C4-2B (cell line): ENCODE data around the gene PHLDB2.

Source experiments
- H3K27ac ChIP-seq: fragments of 450-650 bp; 2 replicates; pipeline ENCODE4 v1.5.1; 2017
- CTCF ChIP-seq: fragments of 450-650 bp; conservative IDR thresholded peaks from 2 replicates; pipeline ENCODE4 v1.5.1; 2017; ENCODE audit warnings: mild to moderate bottlenecking
- ZFX ChIP-seq: fragments of 450-650 bp; IDR thresholded peaks from 2 replicates; pipeline ENCODE4 v1.6.1; 2017

Gene PHLDB2

GRCh38 chr3:111820651-111821050, 38.4 kb upstream of the PHLDB2 start:
- no peak overlapping the region for H3K27ac ChIP-seq
- TF ChIP-seq ZFX (no peak), CTCF (no peak)

DNA sequence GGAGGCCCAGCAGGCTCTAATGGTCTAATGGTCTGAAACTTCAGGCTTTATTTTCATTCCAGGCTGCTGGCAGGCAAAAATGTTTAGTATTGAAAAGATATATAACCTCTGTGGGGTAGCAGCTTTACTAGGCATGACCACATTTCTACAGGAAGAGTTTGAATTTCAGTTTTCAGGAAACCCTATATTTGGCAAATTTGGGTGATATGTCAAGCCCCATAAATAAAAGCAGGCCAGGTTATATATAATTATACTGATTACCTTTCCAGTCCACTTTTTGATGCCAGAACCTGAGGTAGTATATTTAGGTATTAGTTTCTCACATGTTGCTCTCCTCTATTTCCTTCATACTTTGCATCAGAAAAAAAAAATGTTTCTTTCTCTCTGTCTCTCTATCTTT, 37.2 kb upstream of the PHLDB2 start:
- no peak overlapping the region for H3K27ac ChIP-seq
- TF ChIP-seq CTCF (no peak), ZFX (no peak)

DNA sequence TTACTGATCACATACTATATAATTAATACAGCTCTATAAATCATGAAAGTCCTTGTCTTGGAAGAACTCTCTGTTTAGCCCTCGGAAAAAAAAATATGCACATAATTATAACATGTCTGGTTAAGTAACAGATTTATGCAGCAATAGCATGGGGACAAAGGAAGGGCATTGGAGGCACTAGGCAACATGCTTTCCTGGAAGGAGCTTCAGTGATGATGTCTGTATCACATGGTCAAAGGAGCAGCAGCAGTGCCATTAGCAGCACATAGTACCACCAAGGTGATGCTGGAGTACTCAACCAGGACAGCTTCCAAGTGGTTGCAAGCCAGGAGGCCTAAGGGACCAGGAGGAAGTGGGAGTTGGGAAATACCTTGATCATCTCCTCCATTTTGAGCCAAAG, 36.3 kb upstream of the PHLDB2 start:
- TF ChIP-seq ZFX, result no peak
- no peak for TF ChIP-seq CTCF
- H3K27ac ChIP-seq, result no peak overlapping the region

GRCh38 chr3:111823341-111823855, 35.7 kb upstream of the PHLDB2 start:
- no peak overlapping the region for H3K27ac ChIP-seq
- no peak for TF ChIP-seq ZFX
- no peak for TF ChIP-seq CTCF

GRCh38 chr3:111824351-111824750, 34.7 kb upstream of the PHLDB2 start:
- H3K27ac ChIP-seq, result no peak overlapping the region
- TF ChIP-seq CTCF, result no peak
- TF ChIP-seq ZFX, result no peak

DNA sequence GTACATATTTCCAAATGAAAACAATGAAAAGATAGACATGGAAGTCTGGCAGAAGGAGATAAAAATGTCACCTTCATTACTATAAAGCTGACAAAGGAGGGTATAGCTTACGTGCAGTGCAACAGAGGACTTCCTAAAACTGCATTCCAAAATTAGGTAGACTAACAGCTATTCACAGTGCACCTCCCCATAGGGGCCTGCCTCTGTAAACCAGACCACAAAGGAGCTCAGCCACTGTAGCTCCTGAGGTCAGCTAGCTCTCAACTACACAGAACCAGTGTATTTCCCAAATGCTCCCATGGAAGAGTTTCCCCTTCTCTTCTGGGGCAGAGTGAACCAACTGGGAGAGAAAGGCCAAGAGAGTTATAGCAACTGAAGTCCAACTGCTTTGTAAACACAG, 31.2 kb upstream of the PHLDB2 start:
- no peak for TF ChIP-seq ZFX
- no peak for TF ChIP-seq CTCF
- H3K27ac ChIP-seq, result no peak overlapping the region

DNA sequence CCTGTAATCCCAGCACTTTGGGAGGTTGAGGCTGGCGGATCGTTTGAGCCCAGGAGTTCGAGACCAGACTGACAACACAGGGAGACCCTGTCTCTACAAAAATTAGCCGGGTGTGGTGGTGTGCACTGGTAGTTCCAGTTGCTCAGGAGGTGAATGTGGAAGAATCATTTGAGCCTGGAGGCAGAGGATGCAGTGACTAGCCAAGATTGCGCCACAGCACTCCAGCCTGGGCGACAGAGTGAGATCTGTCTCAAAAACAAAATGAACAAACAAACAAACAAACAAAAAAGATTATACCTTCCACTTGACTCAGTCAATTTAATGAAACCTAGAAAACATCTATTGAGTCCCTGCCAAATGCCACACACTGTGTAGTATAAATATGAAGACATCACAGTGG, 30.5 kb upstream of the PHLDB2 start:
- H3K27ac ChIP-seq, result no peak overlapping the region
- TF ChIP-seq CTCF, result no peak
- no peak for TF ChIP-seq ZFX
